Left ventricle myocardium inferior (tissue), 1 donor: ENCODE data around the gene DLL4. TPM values are rescaled to one million over a fixed set of nuclear protein-coding genes. Genes with fewer than 3 reads are reported as not detected.

ENCODE experiments used
- DNase-seq: peaks from one replicate; pipeline ENCODE4 v3.0.0-alpha.2; 2020
- H3K27ac ChIP-seq: fragments of 200-600 bp; replicated peaks from 2 replicates; pipeline ENCODE4 v1.8.0; 2021
- H3K27me3 ChIP-seq: fragments of 200-600 bp; 2 replicates; pipeline ENCODE4 v1.8.0; 2021; ENCODE audit warnings: low read depth
- H3K36me3 ChIP-seq: fragments of 200-600 bp; 2 replicates; pipeline ENCODE4 v1.8.0; 2021
- H3K4me1 ChIP-seq: fragments of 200-600 bp; 2 replicates; pipeline ENCODE4 v1.8.0; 2021
- H3K4me3 ChIP-seq: fragments of 200-600 bp; 2 replicates; pipeline ENCODE4 v1.8.0; 2021; ENCODE audit warnings: mild to moderate bottlenecking, moderate library complexity
- H3K9me3 ChIP-seq: fragments of 200-600 bp; replicated peaks from 2 replicates; pipeline ENCODE4 v1.8.0; 2021
- CTCF ChIP-seq: fragments of 200-600 bp; IDR thresholded peaks from 2 replicates; pipeline ENCODE4 v1.8.0; 2021; ENCODE audit warnings: antibody characterized with exemption, mild to moderate bottlenecking, borderline replicate concordance
- intact Hi-C: fragments of 100-400 bp; cut with micrococcal nuclease; formaldehyde crosslinking; loops from one replicate; pipeline ENCODE4 v1.11.0; 2022
- total RNA-seq: library from RNA; stranded (reverse); fragmentation: NEBNext Ultra II Directional; extraction: Animal tissue kit (Norgen Biotek cat#: 25700); gene quantifications from one replicate; pipeline ENCODE4 v1.2.1, GENCODE V29; 2021
- donor health status: DM: no; HTN: yes; CAD: no; lungs with severe emphysema.

DLL4 gene
- total RNA-seq, 1 donor from 2014 or later = 11.1 TPM

- peaks cover 100% of the 10 kb centered on the region for H3K4me1 ChIP-seq
- peaks cover 45% of the 10 kb centered on the region for H3K27me3 ChIP-seq
- DNase-seq = no peak
- H3K27ac ChIP-seq = peak overlapping the region; percentile 92
- no peaks in the 10 kb centered on the region for H3K9me3 ChIP-seq
- intact Hi-C loops = no loop called here
- H3K36me3 ChIP-seq = peaks cover 40% of the 10 kb centered on the region
- H3K4me3 ChIP-seq = peak overlapping the region; percentile 77
- TF ChIP-seq CTCF = no peak
Measured at GRCh38 chr15:40932649-40933516, 3.7 kb downstream of the DLL4 start.

- intact Hi-C loops = no loop called here
- Histone ChIP-seq H3K27me3 (peaks cover 39% of the 10 kb centered on the region), H3K4me1 (peaks cover 100% of the 10 kb centered on the region), H3K27ac (peak overlapping the region; percentile 92), H3K36me3 (peaks cover 40% of the 10 kb centered on the region), H3K4me3 (peak overlapping the region; percentile 77), H3K9me3 (no peaks in the 10 kb centered on the region)
- TF ChIP-seq CTCF = no peak
- no peak for DNase-seq
Measured at GRCh38 chr15:40933517-40933902, 4.4 kb downstream of the DLL4 start.

GRCh38 chr15:40934457-40934856, 5.3 kb downstream of the DLL4 start:
- no peak for TF ChIP-seq CTCF
- H3K9me3 ChIP-seq = no peaks in the 10 kb centered on the region
- intact Hi-C loops = no loop called here
- H3K27ac ChIP-seq = peak overlapping the region; percentile 92
- peaks cover 40% of the 10 kb centered on the region for H3K36me3 ChIP-seq
- peaks cover 100% of the 10 kb centered on the region for H3K4me1 ChIP-seq
- H3K4me3 ChIP-seq = peak overlapping the region; percentile 77
- peaks cover 29% of the 10 kb centered on the region for H3K27me3 ChIP-seq
- no peak for DNase-seq

GRCh38 chr15:40936234-40936708, 7.1 kb downstream of the DLL4 start:
- no peak for TF ChIP-seq CTCF
- Histone ChIP-seq H3K27ac (peak overlapping the region; percentile 92), H3K27me3 (peaks cover 11% of the 10 kb centered on the region), H3K36me3 (peaks cover 40% of the 10 kb centered on the region), H3K9me3 (no peaks in the 10 kb centered on the region), H3K4me3 (peak overlapping the region; percentile 77), H3K4me1 (peaks cover 99% of the 10 kb centered on the region)
- intact Hi-C loops = no loop called here
- DNase-seq = no peak

- H3K27me3 ChIP-seq = peaks cover 4% of the 10 kb centered on the region
- DNase-seq = no peak
- intact Hi-C loops = no loop called here
- H3K4me3 ChIP-seq = peak overlapping the region; percentile 77
- peak; percentile 45 for TF ChIP-seq CTCF
- peaks cover 34% of the 10 kb centered on the region for H3K36me3 ChIP-seq
- H3K9me3 ChIP-seq = no peaks in the 10 kb centered on the region
- H3K4me1 ChIP-seq = peaks cover 96% of the 10 kb centered on the region
- H3K27ac ChIP-seq = peak overlapping the region; percentile 92
Measured at GRCh38 chr15:40936709-40937666, 7.8 kb downstream of the DLL4 start.
